H1 (cell line): ENCODE measurements around the gene NTN1. TPM values are rescaled to one million over a fixed set of nuclear protein-coding genes. Genes with fewer than 3 reads are reported as not detected.

Experiments
- CTCF ChIA-PET: fragments of 300-600 bp; sonication (Branson Sonifier 250); formaldehyde crosslinking; loops from one replicate; lab custom pipeline; 2021; ENCODE audit not compliant: partially characterized antibody; lab: Charles Lee
- POLR2A ChIA-PET: fragments of 300-600 bp; sonication (Branson Sonifier 250); formaldehyde crosslinking; loops from one replicate; lab custom pipeline; 2021; ENCODE audit warnings: inconsistent platforms; ENCODE audit not compliant: partially characterized antibody; lab: Charles Lee
- DNase-seq, 2 experiments: peaks; one replicate each; pipeline versions ENCODE4 v3.0.0 to v3.0.0-alpha.2; 2010 to 2022; ENCODE audit warnings: low spot score in 2 of 2, low read depth in 1 of 2, mixed read lengths in 1 of 2
- FAIRE-seq: peaks from 2 replicates; lab custom pipeline; 2011; peaks lifted over from hg19 to GRCh38; lab: Jason Lieb, UNC
- H2AFZ ChIP-seq: 2 replicates; pipeline ENCODE4 v1.8.1; 2012; ENCODE audit warnings: low read length, inconsistent platforms
- H2AK5ac ChIP-seq: 2 replicates; pipeline ENCODE4 v1.6.1; 2013; ENCODE audit warnings: low read depth, low read length
- H2BK120ac ChIP-seq: replicated peaks from 2 replicates; pipeline ENCODE3; 2013; ENCODE audit warnings: low read depth, low read length, inconsistent platforms
- H2BK12ac ChIP-seq: 2 replicates; pipeline ENCODE4 v1.6.1; 2013; ENCODE audit warnings: low read depth, low read length
- H2BK15ac ChIP-seq: 2 replicates; pipeline ENCODE4 v1.6.1; 2013; ENCODE audit warnings: low read length
- H2BK20ac ChIP-seq: 2 replicates; pipeline ENCODE4 v1.6.1; 2013; ENCODE audit warnings: low read length
- H2BK5ac ChIP-seq: 2 replicates; pipeline ENCODE4 v1.6.1; 2013; ENCODE audit warnings: low read depth, low read length
- H3K14ac ChIP-seq: 2 replicates; pipeline ENCODE4 v1.6.1; 2013; ENCODE audit warnings: inconsistent platforms; ENCODE audit not compliant: insufficient read length
- H3K18ac ChIP-seq: 2 replicates; pipeline ENCODE4 v1.6.1; 2013; ENCODE audit warnings: low read length; ENCODE audit errors: extremely low read depth
- H3K23ac ChIP-seq: 2 replicates; pipeline ENCODE4 v1.6.1; 2013; ENCODE audit warnings: inconsistent platforms; ENCODE audit not compliant: insufficient read length
- H3K23me2 ChIP-seq: 2 replicates; pipeline ENCODE4 v1.6.1; 2013; ENCODE audit warnings: low read depth, low read length
- H3K27ac ChIP-seq: 2 replicates; pipeline ENCODE4 v1.6.1; 2011; ENCODE audit warnings: low read depth, low read length, inconsistent platforms
- H3K27me3 ChIP-seq, 4 experiments: replicated peaks in 1 of 4; 1 replicate in 1 of 4; 2 replicates in 3 of 4; pipeline versions ENCODE4 v1.6.1 to v1.8.1; 2011 to 2013; ENCODE audit warnings: low read length in 3 of 4, mild to moderate bottlenecking in 3 of 4, inconsistent platforms in 2 of 4, mixed read lengths in 2 of 4, moderate library complexity in 1 of 4; ENCODE audit not compliant: control insufficient read depth in 3 of 4, insufficient read depth in 3 of 4; ENCODE audit errors: extremely low read depth in 1 of 4
- H3K36me3 ChIP-seq, 4 experiments: 2 replicates each; pipeline versions ENCODE4 v1.6.1 to v1.8.1; 2011 to 2013; ENCODE audit warnings: mild to moderate bottlenecking in 4 of 4, low read length in 3 of 4, moderate library complexity in 2 of 4, control low read depth in 1 of 4, inconsistent platforms in 1 of 4; ENCODE audit not compliant: insufficient read depth in 4 of 4, control insufficient read depth in 2 of 4
- H3K4ac ChIP-seq: replicated peaks from 2 replicates; pipeline ENCODE3; 2013; ENCODE audit warnings: low read length, low read depth, mixed read lengths, inconsistent platforms; ENCODE audit not compliant: insufficient read length
- H3K4me1 ChIP-seq, 4 experiments: replicated peaks in 1 of 4; 1 replicate in 1 of 4; 2 replicates in 3 of 4; pipeline versions ENCODE4 v1.6.1 to v1.8.1; 2011 to 2013; ENCODE audit warnings: low read length in 3 of 4, inconsistent platforms in 2 of 4, mixed read lengths in 1 of 4; ENCODE audit not compliant: insufficient read depth in 4 of 4, control insufficient read depth in 3 of 4
- H3K4me2 ChIP-seq, 2 experiments: 2 replicates each; pipeline versions ENCODE4 v1.6.1 to v1.8.1; 2011 to 2013; ENCODE audit warnings: low read depth in 2 of 2, low read length in 2 of 2, control low read depth in 1 of 2, inconsistent platforms in 1 of 2, mild to moderate bottlenecking in 1 of 2; ENCODE audit not compliant: insufficient read depth in 1 of 2
- H3K4me3 ChIP-seq, 4 experiments: fragments of 200-600, 300-600 bp in 1 of 4; sonication (generic), shearing (Covaris generic), sonication (Bioruptor Twin) in 1 of 4; 2 replicates each; pipeline versions ENCODE4 v1.5.1 to v1.8.1; 2011 to 2016; ENCODE audit warnings: low read length in 4 of 4, low read depth in 3 of 4, control low read depth in 2 of 4, inconsistent platforms in 2 of 4, mild to moderate bottlenecking in 2 of 4, mixed read lengths in 1 of 4, moderate library complexity in 1 of 4; ENCODE audit not compliant: insufficient read depth in 2 of 4; ENCODE audit errors: extremely low read depth in 1 of 4
- H3K56ac ChIP-seq: replicated peaks from 2 replicates; pipeline ENCODE3; 2013; ENCODE audit warnings: low read depth, mild to moderate bottlenecking, mixed read lengths, low read length, inconsistent platforms; ENCODE audit not compliant: insufficient read length
- H3K79me1 ChIP-seq: 2 replicates; pipeline ENCODE4 v1.6.1; 2013; ENCODE audit warnings: low read depth, low read length, control low read depth
- H3K79me2 ChIP-seq, 2 experiments: 2 replicates each; pipeline versions ENCODE4 v1.6.1 to v1.8.1; 2012 to 2013; ENCODE audit warnings: low read length in 2 of 2, mild to moderate bottlenecking in 2 of 2, inconsistent platforms in 1 of 2; ENCODE audit not compliant: insufficient read depth in 2 of 2, control insufficient read depth in 1 of 2
- H3K9ac ChIP-seq, 4 experiments: replicated peaks in 1 of 4; 1 replicate in 1 of 4; 2 replicates in 3 of 4; pipeline versions ENCODE4 v1.6.1 to v1.8.1; 2011 to 2013; ENCODE audit warnings: low read depth in 3 of 4, low read length in 3 of 4, control low read depth in 2 of 4, mild to moderate bottlenecking in 2 of 4, moderate library complexity in 2 of 4, inconsistent platforms in 1 of 4; ENCODE audit errors: extremely low read depth in 1 of 4
- H3K9me3 ChIP-seq, 2 experiments: 2 replicates each; pipeline versions ENCODE4 v1.6.1 to v1.8.1; 2012 to 2013; ENCODE audit warnings: mild to moderate bottlenecking in 2 of 2, moderate library complexity in 2 of 2, control low read depth in 1 of 2, inconsistent platforms in 1 of 2, low read depth in 1 of 2, low read length in 1 of 2, mixed read lengths in 1 of 2; ENCODE audit not compliant: insufficient read depth in 2 of 2
- H4K20me1 ChIP-seq, 2 experiments: replicated peaks in 1 of 2; 2 replicates each; pipeline versions ENCODE3 to v1.8.1; 2011 to 2013; ENCODE audit warnings: inconsistent platforms in 2 of 2, low read length in 2 of 2, mild to moderate bottlenecking in 1 of 2; ENCODE audit not compliant: insufficient read depth in 2 of 2, control insufficient read depth in 1 of 2
- H4K5ac ChIP-seq: 2 replicates; pipeline ENCODE4 v1.6.1; 2013; ENCODE audit warnings: low read length, low read depth, mixed read lengths, inconsistent platforms; ENCODE audit not compliant: insufficient read length
- H4K8ac ChIP-seq: 2 replicates; pipeline ENCODE4 v1.8.0; 2013; ENCODE audit warnings: mild to moderate bottlenecking, moderate library complexity, low read length, inconsistent platforms; ENCODE audit not compliant: insufficient read depth; ENCODE audit errors: extremely low read depth
- H4K91ac ChIP-seq: replicated peaks from 2 replicates; pipeline ENCODE3; 2013; ENCODE audit warnings: low read length, mixed read lengths, inconsistent platforms; ENCODE audit not compliant: insufficient read length
- EP300 ChIP-seq, 2 experiments: IDR thresholded peaks; 1 replicate in 1 of 2; 2 replicates in 1 of 2; pipeline ENCODE4 v1.6.1; 2011 to 2012; ENCODE audit warnings: low read depth in 2 of 2, low read length in 2 of 2, mild to moderate bottlenecking in 2 of 2, borderline replicate concordance in 1 of 2, inconsistent platforms in 1 of 2, moderate library complexity in 1 of 2
- POLR2A ChIP-seq, 2 experiments: IDR thresholded peaks; 1 replicate in 1 of 2; 2 replicates in 1 of 2; pipeline ENCODE4 v1.6.1; 2011; ENCODE audit warnings: low read depth in 2 of 2, low read length in 2 of 2, mild to moderate bottlenecking in 2 of 2; ENCODE audit errors: control extremely low read depth in 1 of 2
- RBBP5 ChIP-seq: IDR thresholded peaks from 2 replicates; pipeline ENCODE4 v1.7.1; 2012; ENCODE audit warnings: low read depth, mild to moderate bottlenecking, inconsistent platforms, low read length, moderate library complexity, borderline replicate concordance
- RNF2 ChIP-seq: fragments of 200-900, 300-1000 bp; sonication (generic); IDR thresholded peaks from 2 replicates; pipeline ENCODE4 v1.7.1; 2016; ENCODE audit warnings: borderline replicate concordance, low read depth, mild to moderate bottlenecking, antibody characterized with exemption, low read length; ENCODE audit not compliant: poor library complexity, severe bottlenecking; ENCODE audit errors: missing control alignments
- SP2 ChIP-seq: IDR thresholded peaks from 2 replicates; pipeline ENCODE4 v1.6.1; 2012; ENCODE audit warnings: mild to moderate bottlenecking, low read length, inconsistent platforms
- SUZ12 ChIP-seq: fragments of 200-600 bp; sonication (generic); IDR thresholded peaks from 2 replicates; pipeline ENCODE4 v1.6.1; 2012; ENCODE audit warnings: mild to moderate bottlenecking, inconsistent platforms, low read length, moderate library complexity, mixed read lengths
- YY1 ChIP-seq: IDR thresholded peaks from 2 replicates; pipeline ENCODE4 v1.6.1; 2011; ENCODE audit warnings: low read depth, mild to moderate bottlenecking, low read length
- WGBS, 2 experiments: shearing (Covaris generic) in 1 of 2; methylation state at CpG; one replicate each; pipeline versions ENCODE4 v1.1.6 to v1.1.7; 2013 to 2015; ENCODE audit warnings: low lambda C conversion rate in 2 of 2, mixed read lengths in 2 of 2, inconsistent platforms in 1 of 2, low coverage in 1 of 2, missing lambda C conversion rate in 1 of 2; ENCODE audit not compliant: insufficient replicate concordance in 2 of 2, insufficient coverage in 1 of 2, insufficient read length in 1 of 2; ENCODE audit errors: extremely low coverage in 1 of 2, missing lambda C conversion rate in 1 of 2; 5-methylcytosine and 5-hydroxymethylcytosine counted together
- polyA plus RNA-seq, 7 experiments: library from polyadenylated mRNA; depleted of rRNA in 3 of 7; stranded (reverse) in 5 of 7; unstranded in 2 of 7; fragments of >200 nt in 5 of 7; fragments of 200-250 nt in 2 of 7; gene quantifications; 1 replicate in 5 of 7; 2 replicates in 1 of 7; 4 replicates in 1 of 7; pipeline versions ENCODE4 v1.2.1 to v1.2.3, GENCODE V29; 2011 to 2013; ENCODE audit warnings: missing spikeins in 2 of 7, mixed read lengths in 2 of 7
- total RNA-seq: library from RNA; stranded (reverse); fragmentation: NEBNext Ultra II Directional; extraction: Animal tissue kit (Norgen Biotek cat#: 25700); gene quantifications from 2 replicates; pipeline ENCODE4 v1.2.1, GENCODE V29; 2021

The NTN1 gene
- total and polyA plus RNA-seq, 2 of the 8 experiments (the other 6 are each of a cell fraction or from before 2014, with no cell fraction given) = 2.0 to 2.3 TPM

GRCh38 chr17:9238340-9239245, 217.3 kb downstream of the NTN1 start:
- CTCF ChIA-PET = no interaction called here
- no peak overlapping the region for H2BK15ac ChIP-seq
- H3K4ac ChIP-seq = no peak overlapping the region
- WGBS, 2 experiments = 86% methylated on average over 12 of the region's 12 CpGs; no CpG with 5 or more reads in 1 of the 2 experiments
- peak overlapping the region; percentile 3; the same call in 1 of the 2 replicates for H2AK5ac ChIP-seq
- H3K9me3 ChIP-seq = no peaks in the 10 kb centered on the region
- no peak overlapping the region for H2BK20ac ChIP-seq
- no peak for TF ChIP-seq SP2
- TF ChIP-seq RNF2 = no peak
- no peak for TF ChIP-seq YY1
- no peak for TF ChIP-seq POLR2A (IDR thresholded peaks at IDR 0.05; ENCODE audit: control extremely low read depth in 1 of 2, low read depth in 2 of 2, low read length in 2 of 2)
- TF ChIP-seq SUZ12 = no peak
- TF ChIP-seq EP300 (IDR thresholded peaks at IDR 0.05; ENCODE audit: borderline replicate concordance in 1 of 2, low read depth in 2 of 2, low read length in 2 of 2) = no peak
- no peak for TF ChIP-seq RBBP5
- TF ChIP-seq, all 59 proteins: peak for 0
- Histone ChIP-seq H3K27ac (no peak overlapping the region), H3K18ac (no peak overlapping the region; the same call in 1 of the 2 replicates), H3K79me2 (no peaks in the 10 kb centered on the region), H3K56ac (no peak overlapping the region), H3K14ac (no peak overlapping the region), H2AFZ (no peak overlapping the region), H4K8ac (0 out of 2 replicates have a peak overlapping the region, but pooled peaks have one; percentile 0), H3K36me3 (no peaks in the 10 kb centered on the region), H4K20me1 (no peaks in the 10 kb centered on the region), H3K79me1 (no peaks in the 10 kb centered on the region), H2BK12ac (peak overlapping the region; percentile 94; the same call in 1 of the 2 replicates), H3K27me3 (peaks cover 0 to 14% (median 9%) of the 10 kb centered on the region in 4 experiments; a peak in 6 of 7 replicates), H3K23me2 (peaks cover 11% of the 10 kb centered on the region), H2BK120ac (no peak overlapping the region), H3K9ac (no peak overlapping the region), H3K4me1 (peaks cover 3 to 26% (median 18%) of the 10 kb centered on the region in 4 experiments), H4K5ac (no peak overlapping the region), H2BK5ac (no peak overlapping the region), H3K4me3 (no peak overlapping the region), H3K4me2 (peak overlapping the region in 1 of 2 experiments; percentile 83; a peak in 2 of 4 replicates), H3K23ac (no peak overlapping the region), H4K91ac (no peak overlapping the region)
- DNase-seq (no peak), FAIRE-seq (no peak)
- POLR2A ChIA-PET = no interaction called here
